Measurements from ENCODE around the gene DQX1. TPM values are rescaled to one million over a fixed set of nuclear protein-coding genes. Genes with fewer than 3 reads are reported as not detected.

DQX1 gene
- total and polyA plus RNA-seq, 4 donors, result 0.05 to 1.0 (median 0.08) TPM; not detected in 1

- Histone ChIP-seq H3K27me3 (ENCODE audit: control insufficient read depth in 4 of 4, insufficient read depth in 4 of 4, low read length in 3 of 4) (no peaks in the 10 kb centered on the region), H3K4me3 (ENCODE audit: low read depth in 1 of 3, low read length in 3 of 3) (no peak overlapping the region), H3K9me3 (ENCODE audit: control insufficient read depth in 4 of 4, low read length in 3 of 4) (no peaks in the 10 kb centered on the region), H3K4me1 (ENCODE audit: control insufficient read depth in 4 of 4, insufficient read depth in 4 of 4, low read length in 3 of 4) (peaks cover 5 to 19% (median 12%) of the 10 kb centered on the region in 4 donors), H3K27ac (ENCODE audit: low read depth in 1 of 2, low read length in 2 of 2) (no peak overlapping the region), H3K9ac (ENCODE audit: low read depth in 1 of 2, low read length in 2 of 2) (no peak overlapping the region), H3K36me3 (ENCODE audit: control insufficient read depth in 4 of 4, insufficient read depth in 3 of 4, low read depth in 1 of 4, low read length in 3 of 4) (no peaks in the 10 kb centered on the region)
- TF ChIP-seq HNF4G (IDR thresholded peaks at IDR 0.05) (no peak), MAX (IDR thresholded peaks at IDR 0.05) (no peak), RAD21 (IDR thresholded peaks at IDR 0.05) (no peak), HNF4A (conservative IDR thresholded peaks at IDR 0.05) (no peak), JUND (IDR thresholded peaks at IDR 0.05) (no peak), ZBTB33 (IDR thresholded peaks at IDR 0.05) (no peak), YY1 (IDR thresholded peaks at IDR 0.05) (no peak), FOXA1 (IDR thresholded peaks at IDR 0.05) (no peak), ATF3 (IDR thresholded peaks at IDR 0.05) (no peak), CTCF (IDR thresholded peaks at IDR 0.05; ENCODE audit: low read depth, low read length, missing input control) (no peak), REST (IDR thresholded peaks at IDR 0.05) (no peak), GABPA (IDR thresholded peaks at IDR 0.05 in 1 of 2, conservative IDR thresholded peaks at IDR 0.05 in 1 of 2) (no peak), RXRA (IDR thresholded peaks at IDR 0.05) (no peak), EGR1 (IDR thresholded peaks at IDR 0.05; ENCODE audit: low read depth in 2 of 2) (no peak), SP1 (IDR thresholded peaks at IDR 0.05) (no peak)
- DNase-seq (ENCODE audit: low spot score), result no peak
Measured at GRCh38 chr2:74551530-74551929, 25.5 kb upstream of the DQX1 start.

- TF ChIP-seq FOXA2 (IDR thresholded peaks at IDR 0.05) (no peak), RAD21 (IDR thresholded peaks at IDR 0.05) (no peak), ZBTB33 (IDR thresholded peaks at IDR 0.05) (no peak), TAF1 (conservative IDR thresholded peaks at IDR 0.05) (no peak), GABPA (IDR thresholded peaks at IDR 0.05 in 1 of 2, conservative IDR thresholded peaks at IDR 0.05 in 1 of 2) (no peak), HNF4A (conservative IDR thresholded peaks at IDR 0.05) (no peak), MAX (IDR thresholded peaks at IDR 0.05) (no peak)
- Histone ChIP-seq H3K4me3 (ENCODE audit: low read depth in 1 of 3, low read length in 3 of 3) (no peak overlapping the region), H3K27ac (ENCODE audit: low read depth in 1 of 2, low read length in 2 of 2) (no peak overlapping the region), H3K9ac (ENCODE audit: low read depth in 1 of 2, low read length in 2 of 2) (no peak overlapping the region), H3K9me3 (ENCODE audit: control insufficient read depth in 4 of 4, low read length in 3 of 4) (no peaks in the 10 kb centered on the region), H3K27me3 (ENCODE audit: control insufficient read depth in 4 of 4, insufficient read depth in 4 of 4, low read length in 3 of 4) (no peaks in the 10 kb centered on the region), H3K36me3 (ENCODE audit: control insufficient read depth in 4 of 4, insufficient read depth in 3 of 4, low read depth in 1 of 4, low read length in 3 of 4) (no peaks in the 10 kb centered on the region), H3K4me1 (ENCODE audit: control insufficient read depth in 4 of 4, insufficient read depth in 4 of 4, low read length in 3 of 4) (peaks cover 5 to 19% (median 12%) of the 10 kb centered on the region in 4 donors)
- WGBS, result 75% methylated on average over 7 of the region's 7 CpGs
- DNase-seq (ENCODE audit: low spot score), result no peak
Measured at GRCh38 chr2:74550231-74550630, 24.2 kb upstream of the DQX1 start.

Data from liver (tissue), 9 donors.